HG02759 (cell line): Measurements from ENCODE around the gene KLHL20.

Experiments
- ATAC-seq: cut with Tn5 transposase; IDR thresholded peaks from one replicate; pipeline ENCODE4 v1.9.1; 2021; ENCODE audit warnings: mild to moderate bottlenecking, moderate library complexity; ENCODE audit not compliant: unreplicated experiment

KLHL20 gene

GRCh38 chr1:173827611-173828010, 112.8 kb downstream of the KLHL20 start:
- no peak for ATAC-seq

DNA sequence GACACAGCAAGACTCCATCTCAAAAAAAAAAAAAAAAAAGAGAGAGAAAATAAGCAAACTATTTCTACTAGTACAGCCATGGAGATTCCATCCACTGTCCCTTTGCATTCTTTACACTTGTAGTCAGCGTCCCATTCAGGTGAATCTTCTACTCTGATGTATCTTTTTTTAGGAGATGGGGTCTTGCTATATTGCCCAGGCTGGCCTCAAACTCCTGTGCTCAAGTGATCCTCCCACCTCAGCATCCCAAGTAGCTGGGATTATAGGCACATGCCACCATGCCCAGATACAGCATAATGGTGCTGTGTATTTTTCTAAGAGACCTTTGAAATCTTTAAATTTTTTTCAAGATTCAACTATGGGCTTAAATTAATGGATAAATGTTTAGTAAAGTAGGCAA, 118.0 kb downstream of the KLHL20 start:
- no peak for ATAC-seq
